ENCODE data around the gene ETFA. TPM values are rescaled to one million over a fixed set of nuclear protein-coding genes. Genes with fewer than 3 reads are reported as not detected.

Gene ETFA
- total RNA-seq, 4 donors from 2014 or later: 89.9 to 144 (median 114) TPM

- ATAC-seq (ENCODE audit: low FRiP score) (no peak), DNase-seq (ENCODE audit: low spot score) (peak; percentile 19)
- TF ChIP-seq CTCF (IDR thresholded peaks at IDR 0.05): no peak
Measured at GRCh38 chr15:76200083-76200465, 111.2 kb downstream of the ETFA start.

DNA sequence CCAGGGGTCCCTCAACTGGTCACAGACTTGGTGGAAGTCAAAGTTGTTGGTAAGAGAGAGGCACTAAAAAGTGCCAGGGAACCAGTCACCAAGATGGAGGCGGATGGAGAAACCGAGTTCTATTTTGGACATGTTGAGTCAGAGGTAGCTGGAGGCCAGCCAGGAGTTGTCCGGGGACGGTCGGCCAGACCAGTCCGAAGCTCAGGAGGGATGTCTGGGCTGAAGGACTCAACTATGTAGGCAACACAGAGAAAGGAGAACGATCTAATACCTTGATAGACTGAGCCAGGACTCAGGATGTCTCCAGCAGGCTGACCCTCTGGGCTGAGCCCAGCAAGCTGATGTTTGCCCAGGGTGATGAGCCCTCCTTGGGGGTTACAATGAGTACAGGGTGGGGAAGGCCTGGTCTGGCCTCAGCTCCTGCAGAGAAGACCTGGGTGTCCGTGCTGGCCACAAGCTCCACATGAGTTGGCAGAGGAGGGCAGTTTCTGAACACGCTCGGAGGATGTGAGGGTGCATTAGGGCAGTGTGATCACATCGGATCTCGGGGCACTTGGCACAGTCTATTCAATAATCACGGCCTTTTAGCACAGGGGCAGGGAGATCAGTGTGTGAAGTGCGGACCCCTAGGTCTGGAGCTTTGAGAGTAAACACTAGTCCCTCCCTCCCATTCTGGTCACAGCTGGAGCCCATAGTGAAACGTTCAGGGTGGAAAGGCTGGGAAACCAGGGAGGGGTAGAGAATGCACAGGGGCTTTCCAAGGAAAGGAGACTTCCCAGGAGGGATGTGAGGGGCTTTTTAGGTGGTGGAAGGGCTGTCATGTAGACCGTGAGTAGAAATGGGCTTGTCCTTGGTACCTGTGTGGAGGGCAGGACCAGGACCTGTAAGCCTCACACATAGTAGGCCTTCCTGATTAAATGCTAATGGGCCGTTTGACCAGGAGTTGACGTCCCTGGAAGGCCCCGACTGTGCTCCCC lies 111.9 kb downstream of the ETFA start:
- peak; percentile 4 for DNase-seq (ENCODE audit: low spot score)
- TF ChIP-seq CTCF (IDR thresholded peaks at IDR 0.05): no peak
- no peak for ATAC-seq (ENCODE audit: low FRiP score)

- no peak for ATAC-seq (ENCODE audit: low FRiP score)
- DNase-seq (ENCODE audit: low spot score): no peak
Measured at GRCh38 chr15:76198456-76199105, 112.7 kb downstream of the ETFA start.

GRCh38 chr15:76197703-76198455 lies 113.4 kb downstream of the ETFA start:
- no peak for TF ChIP-seq CTCF (IDR thresholded peaks at IDR 0.05)
- no peak for ATAC-seq (ENCODE audit: low FRiP score)
- no peak for DNase-seq (ENCODE audit: low spot score)

More at GRCh38 chr15:76198456-76199105, 112.7 kb downstream of the ETFA start:
- TF ChIP-seq CTCF (IDR thresholded peaks at IDR 0.05): no peak

- peak; percentile 70 for ATAC-seq (ENCODE audit: low FRiP score)
- DNase-seq (ENCODE audit: low spot score): no peak
- no peak for TF ChIP-seq CTCF (IDR thresholded peaks at IDR 0.05)
Measured at GRCh38 chr15:76196269-76197231, 114.7 kb downstream of the ETFA start.
